SK-N-SH treated with all-trans-retinoic acid at 6 μM for 48 hours (cell line): Measurements from ENCODE around the gene NTMT1.

ENCODE experiments used
- ARNTL ChIP-seq: fragments of 450-650 bp; formaldehyde crosslinking; IDR thresholded peaks from 2 replicates; pipeline ENCODE4 v1.5.0; 2020; ENCODE audit warnings: low read depth, mild to moderate bottlenecking, moderate library complexity, borderline replicate concordance
- CSDC2 ChIP-seq: fragments of 250-450 bp; sonication (Bioruptor Pico); IDR thresholded peaks from 2 replicates; pipeline ENCODE4 v1.5.0; 2020; ENCODE audit warnings: mild to moderate bottlenecking, moderate library complexity
- CSRNP3 ChIP-seq: fragments of 250-450 bp; sonication (Bioruptor Pico); IDR thresholded peaks from 2 replicates; pipeline ENCODE4 v1.5.1; 2021; ENCODE audit warnings: mild to moderate bottlenecking, moderate library complexity
- PATZ1 ChIP-seq: fragments of 250-450 bp; sonication (Bioruptor Pico); IDR thresholded peaks from 2 replicates; pipeline ENCODE4 v1.8.0; 2020; ENCODE audit warnings: mild to moderate bottlenecking, moderate library complexity, borderline replicate concordance
- POU6F1 ChIP-seq: fragments of 250-450 bp; sonication (Bioruptor Pico); IDR thresholded peaks from 2 replicates; pipeline ENCODE4 v1.8.0; 2021; ENCODE audit warnings: low read depth, mild to moderate bottlenecking, moderate library complexity, borderline replicate concordance
- PPARA ChIP-seq: fragments of 250-450 bp; sonication (Bioruptor Pico); IDR thresholded peaks from 2 replicates; pipeline ENCODE4 v1.5.0; 2020; ENCODE audit warnings: mild to moderate bottlenecking, borderline replicate concordance
- RARB ChIP-seq: fragments of 250-450 bp; sonication (Bioruptor Pico); IDR thresholded peaks from 2 replicates; pipeline ENCODE4 v1.8.0; 2021; ENCODE audit warnings: mild to moderate bottlenecking, moderate library complexity
- ZNF70 ChIP-seq: fragments of 450-650 bp; formaldehyde crosslinking; IDR thresholded peaks from 2 replicates; pipeline ENCODE4 v1.5.0; 2020; ENCODE audit warnings: mild to moderate bottlenecking, moderate library complexity
- ZNF8 ChIP-seq: fragments of 450-650 bp; formaldehyde crosslinking; IDR thresholded peaks from 2 replicates; pipeline ENCODE4 v1.5.0; 2020; ENCODE audit warnings: mild to moderate bottlenecking, moderate library complexity

- no peak for TF ChIP-seq ARNTL (CRISPR knock-in tag)
- no peak for TF ChIP-seq CSRNP3 (CRISPR knock-in tag)
- TF ChIP-seq PPARA, result no peak
- TF ChIP-seq POU6F1 (CRISPR knock-in tag), result no peak
- TF ChIP-seq RARB (CRISPR knock-in tag), result no peak
- TF ChIP-seq ZNF70 (CRISPR knock-in tag), result no peak
- no peak for TF ChIP-seq CSDC2 (CRISPR knock-in tag)
- TF ChIP-seq PATZ1, result no peak
- TF ChIP-seq ZNF8 (CRISPR knock-in tag), result no peak
Measured at GRCh38 chr9:129685220-129685932, 59.4 kb downstream of the NTMT1 start.
